ENCODE measurements around the gene HYAL3. TPM values are rescaled to one million over a fixed set of nuclear protein-coding genes. Genes with fewer than 3 reads are reported as not detected.

HYAL3 gene
- total and polyA plus RNA-seq, 2 of the 8 experiments (the other 6 are each of a cell fraction or from before 2014, with no cell fraction given): 3.2 to 12.2 TPM

GRCh38 chr3:50302095-50303012, 3.1 kb upstream of the HYAL3 start (continued):
- TF ChIP-seq KDM4A (IDR thresholded peaks at IDR 0.05; ENCODE audit: low read depth, low read length, severe bottlenecking) (no peak), CHD2 (IDR thresholded peaks at IDR 0.05; ENCODE audit: low read length) (no peak), FOSL1 (IDR thresholded peaks at IDR 0.05; ENCODE audit: insufficient read depth, low read depth, low read length) (no peak)

Measured in H1 (cell line).